Cardiac fibroblast (primary cell): Measurements from ENCODE around the gene FRK.

Experiments used
- DNase-seq, 2 donors: peaks; one replicate each; pipeline versions ENCODE4 v3.0.0 to v3.0.0-alpha.2; 2010; ENCODE audit warnings: low read depth in 2 of 2
- H3K4me3 ChIP-seq, 2 donors: replicated peaks in 1 of 2; 1 replicate in 1 of 2; 2 replicates in 1 of 2; pipeline ENCODE4 v1.5.1; 2011; ENCODE audit warnings: low read depth in 2 of 2, low read length in 2 of 2, mild to moderate bottlenecking in 2 of 2, moderate library complexity in 1 of 2
- TF ChIP-seq, protein P1 (sequence below): IDR thresholded peaks from one replicate; pipeline ENCODE4 v1.5.1; 2011; ENCODE audit warnings: low read depth, mild to moderate bottlenecking, low read length, inconsistent platforms

The FRK gene

DNA sequence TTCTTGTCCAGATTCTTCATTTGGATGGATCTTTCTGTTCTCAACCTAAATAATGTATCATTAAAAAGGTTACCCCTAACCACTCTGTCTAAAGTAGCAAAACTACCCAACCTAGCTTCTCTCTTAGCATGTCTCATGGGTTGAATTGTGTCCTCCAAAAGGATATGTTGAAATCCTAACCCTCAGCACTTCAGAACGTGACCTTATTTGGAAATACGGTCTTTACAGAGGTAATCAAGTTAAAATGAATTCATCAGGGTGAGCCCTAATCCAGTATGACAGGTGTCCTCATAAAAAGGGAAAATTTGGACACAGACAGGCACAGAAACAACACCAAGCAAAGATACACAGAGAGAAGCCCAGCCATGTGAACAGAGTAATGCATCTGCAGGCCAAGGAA is 6.1 kb upstream of the FRK start:
- no peak overlapping the region for H3K4me3 ChIP-seq

DNA sequence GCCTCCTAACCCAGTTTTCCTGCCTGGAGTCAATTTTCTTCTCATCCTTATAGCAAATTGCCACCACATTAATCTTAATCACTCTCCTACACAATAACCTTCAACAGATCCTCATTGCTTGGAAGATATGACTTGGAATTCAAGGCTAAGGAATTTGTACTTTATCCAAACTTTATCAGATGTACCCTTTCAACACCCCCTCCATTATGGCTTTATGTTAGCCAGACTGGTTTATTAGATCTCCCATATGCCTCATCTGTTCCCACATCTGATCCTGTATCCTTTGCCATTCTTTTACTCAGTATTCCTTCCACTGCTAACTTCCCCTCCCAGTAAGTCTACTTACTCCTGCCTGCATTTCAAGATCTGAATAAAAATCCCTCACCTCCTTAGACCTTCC is 4.0 kb upstream of the FRK start:
- H3K4me3 ChIP-seq = no peak overlapping the region
- peak in 1 of 2 donors; percentile 44 for DNase-seq
- TF ChIP-seq, protein P1, sequence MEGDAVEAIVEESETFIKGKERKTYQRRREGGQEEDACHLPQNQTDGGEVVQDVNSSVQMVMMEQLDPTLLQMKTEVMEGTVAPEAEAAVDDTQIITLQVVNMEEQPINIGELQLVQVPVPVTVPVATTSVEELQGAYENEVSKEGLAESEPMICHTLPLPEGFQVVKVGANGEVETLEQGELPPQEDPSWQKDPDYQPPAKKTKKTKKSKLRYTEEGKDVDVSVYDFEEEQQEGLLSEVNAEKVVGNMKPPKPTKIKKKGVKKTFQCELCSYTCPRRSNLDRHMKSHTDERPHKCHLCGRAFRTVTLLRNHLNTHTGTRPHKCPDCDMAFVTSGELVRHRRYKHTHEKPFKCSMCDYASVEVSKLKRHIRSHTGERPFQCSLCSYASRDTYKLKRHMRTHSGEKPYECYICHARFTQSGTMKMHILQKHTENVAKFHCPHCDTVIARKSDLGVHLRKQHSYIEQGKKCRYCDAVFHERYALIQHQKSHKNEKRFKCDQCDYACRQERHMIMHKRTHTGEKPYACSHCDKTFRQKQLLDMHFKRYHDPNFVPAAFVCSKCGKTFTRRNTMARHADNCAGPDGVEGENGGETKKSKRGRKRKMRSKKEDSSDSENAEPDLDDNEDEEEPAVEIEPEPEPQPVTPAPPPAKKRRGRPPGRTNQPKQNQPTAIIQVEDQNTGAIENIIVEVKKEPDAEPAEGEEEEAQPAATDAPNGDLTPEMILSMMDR = no peak

More for the DNA sequence above, 6.1 kb upstream of the FRK start:
- TF ChIP-seq, protein P1 = no peak
- no peak for DNase-seq

DNA sequence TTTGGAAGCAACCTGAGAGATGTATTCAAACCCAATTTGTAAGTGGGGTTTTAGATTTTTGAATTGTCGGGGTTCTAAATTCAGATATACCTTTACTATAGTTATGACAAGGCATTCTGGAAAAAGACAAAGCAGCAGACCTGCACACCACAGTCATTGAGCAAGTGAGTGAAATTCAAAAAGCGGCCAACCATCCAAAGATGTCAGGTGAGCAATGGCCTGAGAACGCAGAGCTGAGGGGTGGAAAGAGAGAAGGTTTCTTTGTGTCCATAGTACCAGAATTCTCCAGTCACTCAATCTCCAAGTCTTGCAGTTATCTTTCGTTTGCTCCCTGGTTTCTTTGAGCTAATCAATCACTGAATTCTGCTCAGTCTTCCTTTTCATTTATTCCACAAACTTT is 1.8 kb upstream of the FRK start:
- TF ChIP-seq, protein P1 = no peak
- DNase-seq = no peak
- H3K4me3 ChIP-seq = no peak overlapping the region

DNA sequence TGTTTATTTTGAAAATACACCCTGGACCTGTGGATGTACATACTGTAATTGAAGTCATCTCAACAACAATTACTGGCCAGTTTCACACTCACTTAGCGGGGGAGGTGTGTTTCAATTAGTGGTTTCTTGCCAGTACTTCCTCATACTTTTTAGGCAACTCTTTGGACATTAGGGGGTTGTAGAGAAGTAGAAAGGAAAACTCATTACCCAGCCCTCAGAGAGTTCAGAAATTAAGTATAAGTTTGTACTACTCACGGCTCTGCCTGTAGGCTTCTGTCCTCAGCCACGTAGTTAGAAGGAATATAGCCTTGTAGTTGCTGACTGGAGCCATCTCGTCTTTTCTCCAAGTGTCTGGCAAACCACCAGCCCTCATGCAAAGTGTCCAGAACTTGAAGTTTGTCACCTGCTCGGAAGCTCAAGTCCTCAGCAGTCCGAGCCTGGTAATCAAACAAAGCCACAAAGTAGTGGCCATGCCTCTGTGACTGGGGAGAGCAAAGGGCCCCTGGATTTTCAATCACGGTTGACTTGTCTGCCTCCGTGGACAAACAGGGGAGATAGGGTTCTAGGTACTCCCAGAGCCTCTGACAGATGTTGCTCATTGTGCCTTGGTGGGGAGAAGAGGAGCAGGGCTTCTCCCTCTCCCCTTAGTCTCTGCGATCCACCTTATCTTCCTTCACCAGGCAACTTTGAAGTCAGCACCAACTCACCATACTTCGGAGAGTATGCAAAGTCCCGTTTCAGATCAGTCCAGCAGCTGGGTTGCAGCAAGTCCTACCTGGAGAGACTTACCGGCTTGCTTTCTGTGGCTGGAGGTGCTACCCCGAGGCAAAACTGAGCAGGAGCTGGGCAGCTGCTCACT is 749 bp downstream of the FRK start:
- peak overlapping the region; percentile 40 to 48 for H3K4me3 ChIP-seq
- TF ChIP-seq, protein P1 = no peak
- DNase-seq = peak; percentile 19 to 43

DNA sequence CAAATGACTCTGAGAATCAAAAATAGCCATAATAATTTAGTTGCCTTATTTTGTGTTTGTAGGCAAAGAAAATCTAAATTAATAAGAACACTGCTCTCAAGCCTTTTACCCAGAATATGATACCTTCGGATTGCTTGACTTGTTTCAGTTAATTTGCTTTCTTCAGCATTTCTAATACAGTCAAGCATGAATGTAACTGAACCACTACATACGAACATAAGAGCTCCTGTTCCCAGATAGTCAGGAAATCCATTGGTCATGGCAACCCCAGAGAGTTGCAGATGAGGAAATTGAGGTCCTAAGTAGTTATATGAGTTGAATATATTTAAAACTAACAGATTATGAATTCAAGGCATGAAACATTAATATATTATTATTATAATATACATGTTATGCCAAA is 2.9 kb downstream of the FRK start:
- TF ChIP-seq, protein P1 = no peak
- DNase-seq = no peak
- H3K4me3 ChIP-seq = no peak overlapping the region

DNA sequence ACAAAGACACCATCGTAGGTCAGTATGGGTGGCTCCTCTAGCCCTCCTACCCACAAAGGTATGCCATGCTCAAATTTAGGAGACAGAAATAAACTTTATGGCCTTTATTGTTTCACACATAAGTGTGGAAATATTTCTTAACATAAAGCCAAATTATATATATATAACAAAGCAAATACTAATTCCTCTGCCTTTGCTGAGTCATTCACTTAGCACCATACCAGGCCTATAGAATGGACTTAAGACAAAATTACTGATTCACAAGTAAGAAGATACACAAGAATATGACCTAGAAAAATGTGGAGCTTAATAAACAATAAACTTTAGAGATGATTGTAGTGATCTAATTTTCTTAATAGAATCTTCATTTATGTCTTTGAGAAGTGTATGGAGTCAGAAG is 5.2 kb downstream of the FRK start:
- TF ChIP-seq, protein P1 = no peak
- DNase-seq = no peak
- H3K4me3 ChIP-seq = no peak overlapping the region
